Ishikawa (cell line): ENCODE results near the gene CACNA1A.

Source experiments
- CEBPB ChIP-seq: IDR thresholded peaks from 2 replicates; pipeline ENCODE4 v1.6.1; 2012
- CREB1 ChIP-seq: IDR thresholded peaks from 2 replicates; pipeline ENCODE4 v1.6.1; 2012; ENCODE audit warnings: low read depth

DNA sequence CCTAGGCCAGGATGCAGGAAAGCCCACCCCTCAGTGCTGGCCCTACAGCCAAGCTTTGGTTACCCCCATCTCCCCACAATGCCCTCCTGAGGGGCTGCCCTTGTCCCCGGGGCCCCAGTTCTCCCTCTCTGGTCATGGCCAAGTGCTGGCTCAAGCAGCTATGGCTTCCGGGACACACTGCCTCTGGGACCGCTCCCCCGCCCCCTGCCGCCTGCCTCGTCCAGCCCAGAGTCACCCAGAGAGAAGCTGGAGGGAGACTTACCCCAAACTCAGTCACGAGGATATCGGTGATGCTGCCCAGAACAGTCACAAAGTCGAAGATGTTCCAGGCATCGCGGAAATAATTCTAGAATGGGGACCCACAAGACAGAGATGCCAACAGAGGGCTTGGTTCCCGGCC, 261.4 kb downstream of the CACNA1A start:
- no peak for TF ChIP-seq CEBPB
- no peak for TF ChIP-seq CREB1
